Measurements from ENCODE around the gene XIRP2. TPM values are rescaled to one million over a fixed set of nuclear protein-coding genes. Genes with fewer than 3 reads are reported as not detected.

XIRP2 gene
- total RNA-seq, 1 experiment from 2014 or later, result not detected

- BruUV-seq (replicated peaks), result no TSS peak
- CTCF ChIA-PET, result no interaction called here
- H3K4me3 Mint-ChIP-seq (ENCODE audit: low read depth, unreplicated experiment), result no peak overlapping the region
- H3K9me3 Mint-ChIP-seq (ENCODE audit: low read depth, unreplicated experiment), result peaks cover 11% of the 10 kb centered on the region
- H3K27me3 Mint-ChIP-seq (ENCODE audit: unreplicated experiment), result no peaks in the 10 kb centered on the region
- DNase-seq, result no peak
- H3K36me3 Mint-ChIP-seq (ENCODE audit: insufficient read depth, unreplicated experiment), result no peaks in the 10 kb centered on the region
- TF ChIP-seq CTCF (IDR thresholded peaks at IDR 0.05; ENCODE audit: unreplicated experiment), result no peak
- H3K4me1 Mint-ChIP-seq (ENCODE audit: low read depth, unreplicated experiment), result no peaks in the 10 kb centered on the region
- no peak overlapping the region for H3K27ac Mint-ChIP-seq (ENCODE audit: unreplicated experiment)
- intact Hi-C loops (cut with micrococcal nuclease; ENCODE audit: unreplicated experiment), result no loop called here
These were observed 56.6 kb downstream of the XIRP2 start for GRCh38 chr2:166944909-166945308.

- Mint-ChIP-seq H3K4me3 (ENCODE audit: low read depth, unreplicated experiment) (peak overlapping the region; percentile 24), H3K27ac (ENCODE audit: unreplicated experiment) (peak overlapping the region; percentile 75), H3K27me3 (ENCODE audit: unreplicated experiment) (no peaks in the 10 kb centered on the region), H3K4me1 (ENCODE audit: low read depth, unreplicated experiment) (peaks cover 17% of the 10 kb centered on the region), H3K9me3 (ENCODE audit: low read depth, unreplicated experiment) (peaks cover 5% of the 10 kb centered on the region), H3K36me3 (ENCODE audit: insufficient read depth, unreplicated experiment) (no peaks in the 10 kb centered on the region)
- intact Hi-C loops (cut with micrococcal nuclease; ENCODE audit: unreplicated experiment), result loop anchor here (5.0 kb wide), 2 partner anchors 185 to 255 kb away; no protein-coding TSS in a partner anchor
- BruUV-seq (replicated peaks), result no TSS peak
- no peak for TF ChIP-seq CTCF (IDR thresholded peaks at IDR 0.05; ENCODE audit: unreplicated experiment)
- CTCF ChIA-PET, result interaction anchor here (0.6 to 1.2 kb wide), 5 partner anchors 15 to 983 kb away, joined by 3 to 6 read pairs (median 3); no protein-coding TSS in a partner anchor
- no peak for DNase-seq
These were observed 69.4 kb downstream of the XIRP2 start for GRCh38 chr2:166957686-166958085.

GRCh38 chr2:166958986-166959481 lies 70.8 kb downstream of the XIRP2 start:
- CTCF ChIA-PET, result no interaction called here
- no peak overlapping the region for H3K4me3 Mint-ChIP-seq (ENCODE audit: low read depth, unreplicated experiment)
- H3K4me1 Mint-ChIP-seq (ENCODE audit: low read depth, unreplicated experiment), result peaks cover 17% of the 10 kb centered on the region
- peak overlapping the region; percentile 8 for H3K27ac Mint-ChIP-seq (ENCODE audit: unreplicated experiment)
- H3K27me3 Mint-ChIP-seq (ENCODE audit: unreplicated experiment), result no peaks in the 10 kb centered on the region
- no peak for TF ChIP-seq CTCF (IDR thresholded peaks at IDR 0.05; ENCODE audit: unreplicated experiment)
- DNase-seq, result no peak
- no TSS peak for BruUV-seq (replicated peaks)
- peaks cover 5% of the 10 kb centered on the region for H3K9me3 Mint-ChIP-seq (ENCODE audit: low read depth, unreplicated experiment)
- intact Hi-C loops (cut with micrococcal nuclease; ENCODE audit: unreplicated experiment), result loop anchor here (5.0 kb wide), 2 partner anchors 183 to 253 kb away; no protein-coding TSS in a partner anchor
- no peaks in the 10 kb centered on the region for H3K36me3 Mint-ChIP-seq (ENCODE audit: insufficient read depth, unreplicated experiment)

- Mint-ChIP-seq H3K27ac (ENCODE audit: unreplicated experiment) (peak overlapping the region; percentile 8), H3K36me3 (ENCODE audit: insufficient read depth, unreplicated experiment) (no peaks in the 10 kb centered on the region), H3K4me3 (ENCODE audit: low read depth, unreplicated experiment) (no peak overlapping the region), H3K27me3 (ENCODE audit: unreplicated experiment) (no peaks in the 10 kb centered on the region), H3K4me1 (ENCODE audit: low read depth, unreplicated experiment) (peaks cover 17% of the 10 kb centered on the region), H3K9me3 (ENCODE audit: low read depth, unreplicated experiment) (peaks cover 5% of the 10 kb centered on the region)
- no peak for TF ChIP-seq CTCF (IDR thresholded peaks at IDR 0.05; ENCODE audit: unreplicated experiment)
- no TSS peak for BruUV-seq (replicated peaks)
- intact Hi-C loops (cut with micrococcal nuclease; ENCODE audit: unreplicated experiment), result loop anchor here (5.0 kb wide), 2 partner anchors 183 to 253 kb away; no protein-coding TSS in a partner anchor
- CTCF ChIA-PET, result no interaction called here
- no peak for DNase-seq
These were observed 71.3 kb downstream of the XIRP2 start for GRCh38 chr2:166959556-166959955.

Measured in Calu3 (cell line).